ENCODE data around the gene PEPD. TPM values are rescaled to one million over a fixed set of nuclear protein-coding genes. Genes with fewer than 3 reads are reported as not detected.

Gene PEPD
- total and polyA plus RNA-seq, 2 of the 4 experiments (the other 2 are of a cell fraction) = 36.7 to 88.4 TPM

- no peak overlapping the region for H4K8ac ChIP-seq (ENCODE audit: low read depth in 2 of 2, low read length in 2 of 2)
Observed at GRCh38 chr19:33453265-33453664, 68.3 kb downstream of the PEPD start.

More at GRCh38 chr19:33453265-33453664, 68.3 kb downstream of the PEPD start:
- no peak overlapping the region for H2BK20ac ChIP-seq (ENCODE audit: low read depth, low read length)
- in situ Hi-C loops (cut with MboI; ENCODE audit: low sequenced_read_pairs) (no loop called here), intact Hi-C loops (cut with micrococcal nuclease) (no loop called here), dilution Hi-C loops (cut with HindIII; ENCODE audit: low sequenced_read_pairs, unreplicated experiment) (no loop called here)
- H3K4me1 ChIP-seq (ENCODE audit: control insufficient read depth, insufficient read depth, low read length) = no peaks in the 10 kb centered on the region
- no peak overlapping the region for H2BK5ac ChIP-seq (ENCODE audit: low read depth, low read length, poor library complexity, severe bottlenecking)
- no peak overlapping the region for H2AFZ ChIP-seq (replicated peaks; ENCODE audit: low read length, poor library complexity)
- H3K4ac ChIP-seq (ENCODE audit: low read depth, low read length) = no peak overlapping the region
- no peak for DNase-seq
- H3K27me3 ChIP-seq (ENCODE audit: control insufficient read depth, insufficient read depth, low read length) = no peaks in the 10 kb centered on the region
- H3K36me3 ChIP-seq (ENCODE audit: control insufficient read depth, insufficient read depth, low read length) = no peaks in the 10 kb centered on the region
- H3K23ac ChIP-seq (ENCODE audit: low read depth, low read length) = no peak overlapping the region
- H2AK5ac ChIP-seq (ENCODE audit: low read depth, low read length) = no peak overlapping the region
- ATAC-seq (ENCODE audit: low read depth) = no peak
- H3K18ac ChIP-seq (ENCODE audit: low read depth, low read length) = no peak overlapping the region
- no peak overlapping the region for H3K27ac ChIP-seq (ENCODE audit: insufficient read depth, low read length)
- ChIA-PET CTCF (no interaction called here), POLR2A (ENCODE audit: unreplicated experiment) (interaction anchor here (0.6 kb wide), 1 partner anchor 176 kb away, joined by 3 read pairs; no protein-coding TSS in a partner anchor)
- H3K4me2 ChIP-seq (ENCODE audit: low read depth, low read length) = no peak overlapping the region
- H3K9ac ChIP-seq (ENCODE audit: low read depth, low read length) = no peak overlapping the region
- 0 out of 4 replicates have a peak, but pooled peaks cover 0 to 1% of the 10 kb centered on the region in 2 experiments for H3K79me1 ChIP-seq (ENCODE audit: low read depth in 1 of 2, low read length in 2 of 2)
- H3K9me1 ChIP-seq (ENCODE audit: insufficient read depth, low read length) = peaks cover 8% of the 10 kb centered on the region
- no CpG with 5 or more reads among the region's 3 CpGs for WGBS, 2 experiments (ENCODE audit: extremely low coverage in 2 of 2, insufficient read length in 1 of 2)
- no TSS peak for BruUV-seq (replicated peaks)
- no peak overlapping the region for H3K4me3 ChIP-seq (ENCODE audit: insufficient read depth, low read depth, low read length)
- no peak overlapping the region for H2AK9ac ChIP-seq (replicated peaks; ENCODE audit: low read depth, low read length, poor library complexity)
- H3K9me3 ChIP-seq (ENCODE audit: control insufficient read depth, insufficient read depth, low read length) = no peaks in the 10 kb centered on the region
- H3K14ac ChIP-seq (replicated peaks; ENCODE audit: low read depth, low read length) = no peak overlapping the region
- no peak overlapping the region for H4K91ac ChIP-seq (ENCODE audit: insufficient read depth, low read depth, low read length)
- no peak overlapping the region for H2BK15ac ChIP-seq (ENCODE audit: low read depth, low read length)
- no peak overlapping the region for H4K5ac ChIP-seq (ENCODE audit: low read depth, low read length)
- TF ChIP-seq, protein P1, sequence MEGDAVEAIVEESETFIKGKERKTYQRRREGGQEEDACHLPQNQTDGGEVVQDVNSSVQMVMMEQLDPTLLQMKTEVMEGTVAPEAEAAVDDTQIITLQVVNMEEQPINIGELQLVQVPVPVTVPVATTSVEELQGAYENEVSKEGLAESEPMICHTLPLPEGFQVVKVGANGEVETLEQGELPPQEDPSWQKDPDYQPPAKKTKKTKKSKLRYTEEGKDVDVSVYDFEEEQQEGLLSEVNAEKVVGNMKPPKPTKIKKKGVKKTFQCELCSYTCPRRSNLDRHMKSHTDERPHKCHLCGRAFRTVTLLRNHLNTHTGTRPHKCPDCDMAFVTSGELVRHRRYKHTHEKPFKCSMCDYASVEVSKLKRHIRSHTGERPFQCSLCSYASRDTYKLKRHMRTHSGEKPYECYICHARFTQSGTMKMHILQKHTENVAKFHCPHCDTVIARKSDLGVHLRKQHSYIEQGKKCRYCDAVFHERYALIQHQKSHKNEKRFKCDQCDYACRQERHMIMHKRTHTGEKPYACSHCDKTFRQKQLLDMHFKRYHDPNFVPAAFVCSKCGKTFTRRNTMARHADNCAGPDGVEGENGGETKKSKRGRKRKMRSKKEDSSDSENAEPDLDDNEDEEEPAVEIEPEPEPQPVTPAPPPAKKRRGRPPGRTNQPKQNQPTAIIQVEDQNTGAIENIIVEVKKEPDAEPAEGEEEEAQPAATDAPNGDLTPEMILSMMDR (conservative IDR thresholded peaks at IDR 0.05; ENCODE audit: low read depth, low read length) = no peak
- TF ChIP-seq MAFK (IDR thresholded peaks at IDR 0.05; ENCODE audit: low read depth, low read length) = peak; percentile 82
- H3K56ac ChIP-seq (ENCODE audit: extremely low read depth, insufficient read depth, low read length) = no peak overlapping the region
- no peaks in the 10 kb centered on the region for H4K20me1 ChIP-seq (ENCODE audit: insufficient read depth, low read length)
- H2BK120ac ChIP-seq (ENCODE audit: low read depth, low read length) = no peak overlapping the region
